Mesenchymal stem cell (in vitro differentiated cells and primary cell): ENCODE results near the gene MEIS2.

Source experiments
- DNase-seq: peaks from one replicate; pipeline ENCODE4 v3.0.0-alpha.2; 2013
- H2AFZ ChIP-seq: one replicate; pipeline ENCODE4 v1.6.1; 2013; ENCODE audit warnings: low read depth, mild to moderate bottlenecking, control low read depth, inconsistent platforms, low read length, moderate library complexity
- H2AK5ac ChIP-seq: 2 replicates; pipeline ENCODE4 v1.6.1; 2013; ENCODE audit warnings: low read length, moderate library complexity, mild to moderate bottlenecking, inconsistent platforms; ENCODE audit not compliant: severe bottlenecking
- H2BK120ac ChIP-seq: one replicate; pipeline ENCODE4 v1.6.1; 2013; ENCODE audit warnings: low read depth, mild to moderate bottlenecking, inconsistent platforms, low read length, moderate library complexity
- H2BK12ac ChIP-seq, 2 experiments: one replicate each; pipeline ENCODE4 v1.6.1; 2013; ENCODE audit warnings: inconsistent platforms in 2 of 2, low read length in 2 of 2, mild to moderate bottlenecking in 2 of 2, moderate library complexity in 2 of 2, control low read depth in 1 of 2
- H2BK15ac ChIP-seq: one replicate; pipeline ENCODE4 v1.6.1; 2013; ENCODE audit warnings: mild to moderate bottlenecking, low read depth, inconsistent platforms; ENCODE audit not compliant: poor library complexity, severe bottlenecking
- H2BK5ac ChIP-seq: 2 replicates; pipeline ENCODE4 v1.6.1; 2013; ENCODE audit warnings: low read depth, mild to moderate bottlenecking, low read length, control low read depth, inconsistent platforms; ENCODE audit not compliant: poor library complexity, severe bottlenecking
- H3K14ac ChIP-seq, 2 experiments: one replicate each; pipeline ENCODE4 v1.6.1; 2013; ENCODE audit warnings: inconsistent platforms in 2 of 2, low read length in 2 of 2, control low read depth in 1 of 2, mild to moderate bottlenecking in 1 of 2, moderate library complexity in 1 of 2
- H3K18ac ChIP-seq, 2 experiments: one replicate each; pipeline ENCODE4 v1.6.1; 2013; ENCODE audit warnings: inconsistent platforms in 2 of 2, low read length in 2 of 2, control low read depth in 1 of 2, low read depth in 1 of 2, mild to moderate bottlenecking in 1 of 2
- H3K23ac ChIP-seq, 2 experiments: one replicate each; pipeline ENCODE4 v1.6.1; 2013; ENCODE audit warnings: inconsistent platforms in 2 of 2, low read length in 2 of 2, mild to moderate bottlenecking in 2 of 2, moderate library complexity in 2 of 2, control low read depth in 1 of 2
- H3K27ac ChIP-seq: 2 replicates; pipeline ENCODE4 v1.5.1; 2013; ENCODE audit warnings: mild to moderate bottlenecking, moderate library complexity, low read length, control low read depth, inconsistent platforms; ENCODE audit not compliant: poor library complexity, severe bottlenecking
- H3K27me3 ChIP-seq, 2 experiments: 2 replicates each; pipeline versions ENCODE4 v1.6.1 to v1.7.0; 2013; ENCODE audit warnings: low read length in 2 of 2, mild to moderate bottlenecking in 2 of 2, moderate library complexity in 2 of 2, control low read depth in 1 of 2, inconsistent platforms in 1 of 2; ENCODE audit not compliant: control insufficient read depth in 1 of 2, insufficient read depth in 1 of 2
- H3K36me3 ChIP-seq, 2 experiments: 2 replicates each; pipeline versions ENCODE4 v1.6.1 to v1.7.0; 2013; ENCODE audit warnings: low read length in 2 of 2, control low read depth in 1 of 2, inconsistent platforms in 1 of 2, low read depth in 1 of 2, mild to moderate bottlenecking in 1 of 2; ENCODE audit not compliant: insufficient read depth in 2 of 2, control insufficient read depth in 1 of 2
- H3K4ac ChIP-seq, 2 experiments: one replicate each; pipeline ENCODE4 v1.6.1; 2013; ENCODE audit warnings: inconsistent platforms in 2 of 2, low read length in 2 of 2, mild to moderate bottlenecking in 2 of 2, moderate library complexity in 2 of 2, control low read depth in 1 of 2, low read depth in 1 of 2
- H3K4me1 ChIP-seq: 2 replicates; pipeline ENCODE4 v1.6.1; 2013; ENCODE audit warnings: low read depth, low read length, control low read depth; ENCODE audit not compliant: control insufficient read depth, insufficient read depth
- H3K4me2 ChIP-seq: 2 replicates; pipeline ENCODE4 v1.6.1; 2013; ENCODE audit warnings: low read length, mild to moderate bottlenecking, inconsistent platforms; ENCODE audit not compliant: poor library complexity, severe bottlenecking
- H3K4me3 ChIP-seq, 2 experiments: 2 replicates each; pipeline versions ENCODE4 v1.5.1 to v1.7.0; 2013; ENCODE audit warnings: low read length in 2 of 2, mild to moderate bottlenecking in 2 of 2, control low read depth in 1 of 2, low read depth in 1 of 2; ENCODE audit not compliant: insufficient read depth in 1 of 2
- H3K79me1 ChIP-seq: replicated peaks from 2 replicates; pipeline ENCODE4 v1.6.1; 2013; ENCODE audit warnings: mild to moderate bottlenecking, control low read depth, low read length, inconsistent platforms; ENCODE audit not compliant: poor library complexity, severe bottlenecking
- H3K9ac ChIP-seq: 2 replicates; pipeline ENCODE4 v1.7.0; 2013; ENCODE audit warnings: mild to moderate bottlenecking, low read length, moderate library complexity
- H3K9me3 ChIP-seq: 2 replicates; pipeline ENCODE4 v1.7.0; 2013; ENCODE audit warnings: mild to moderate bottlenecking, low read length; ENCODE audit not compliant: control insufficient read depth
- H4K8ac ChIP-seq: one replicate; pipeline ENCODE4 v1.6.1; 2013; ENCODE audit warnings: inconsistent platforms, mild to moderate bottlenecking, low read length, moderate library complexity
- H4K91ac ChIP-seq: one replicate; pipeline ENCODE4 v1.6.1; 2013; ENCODE audit warnings: mild to moderate bottlenecking, low read length, inconsistent platforms
- WGBS: methylation state at CpG from one replicate; pipeline ENCODE4 v1.1.7; 2013; ENCODE audit warnings: mixed read lengths; 5-methylcytosine and 5-hydroxymethylcytosine counted together

MEIS2 gene

DNA sequence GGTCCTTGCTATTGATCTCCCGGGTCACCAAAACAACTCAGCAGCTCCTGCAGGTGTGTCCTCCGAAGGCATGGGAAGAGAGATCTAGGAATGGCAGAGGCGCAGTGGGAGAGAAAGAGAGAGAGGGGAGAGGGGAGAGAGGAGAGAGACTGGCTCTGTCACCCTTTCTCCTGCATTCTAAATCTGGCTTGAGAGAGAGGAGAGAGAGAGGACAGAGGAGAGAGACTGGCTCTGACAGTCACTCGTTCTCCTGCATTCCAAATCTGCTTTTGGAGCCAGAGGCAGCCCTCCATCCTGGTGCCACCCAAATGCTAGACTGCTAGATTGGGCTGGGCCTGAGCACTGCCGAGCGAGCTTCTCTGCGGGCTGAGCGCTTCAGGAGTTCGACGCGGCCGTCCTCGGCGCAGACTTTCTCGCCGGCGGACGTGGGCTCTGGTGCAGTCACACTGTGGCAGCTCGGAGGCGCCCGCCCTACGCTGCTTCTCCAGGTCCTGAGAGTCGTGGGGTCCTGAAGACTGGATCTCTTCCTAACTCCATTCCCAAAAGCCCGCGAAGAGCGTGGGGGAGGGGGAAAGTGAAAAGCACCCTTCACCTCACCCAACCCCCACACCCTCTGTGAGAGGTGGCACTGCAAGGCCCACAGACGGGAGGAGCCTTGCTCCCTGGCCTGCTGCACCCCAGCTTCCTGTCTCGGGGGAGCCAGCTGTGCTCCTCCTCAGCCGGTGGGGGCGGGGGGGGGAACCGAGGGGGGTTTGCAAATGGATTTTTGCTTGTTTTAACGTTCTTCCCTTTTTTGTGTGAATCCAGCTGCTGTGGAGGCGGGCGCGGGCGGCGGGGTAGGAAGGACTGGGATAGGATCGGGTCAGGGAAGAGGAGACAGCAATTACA lies 222.3 kb downstream of the MEIS2 start:
- H2BK15ac ChIP-seq: no peak overlapping the region
- 27% methylated on average over 30 of the region's 38 CpGs for WGBS

DNA sequence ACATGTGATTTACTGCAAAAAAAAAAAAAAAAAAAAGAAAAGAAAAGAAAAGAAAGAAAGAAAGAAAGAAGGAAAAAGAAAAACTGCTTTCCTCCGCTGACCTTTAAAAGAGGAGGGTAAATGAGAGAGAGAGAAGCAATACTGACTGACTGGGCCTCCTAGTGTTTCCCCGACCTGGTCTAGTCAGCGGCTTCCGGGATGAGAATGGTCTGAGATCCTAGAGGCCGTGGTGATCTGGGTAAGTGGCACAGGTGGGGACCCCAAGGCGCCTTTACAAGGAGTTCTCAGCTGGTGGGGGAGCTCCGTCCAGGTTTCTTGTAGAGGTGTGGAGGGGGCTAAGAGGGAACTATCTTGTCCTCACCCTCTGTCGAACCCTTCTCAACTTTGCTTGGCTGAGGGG lies 223.1 kb downstream of the MEIS2 start:
- no peak overlapping the region for H4K91ac ChIP-seq
- no peak overlapping the region for H2AFZ ChIP-seq
- H3K4me2 ChIP-seq: no peak overlapping the region
- H3K36me3 ChIP-seq: no peaks in the 10 kb centered on the region
- WGBS: 35% methylated on average over 7 of the region's 8 CpGs
- no peak overlapping the region for H2BK5ac ChIP-seq
- no peak overlapping the region for H2AK5ac ChIP-seq
- H3K27me3 ChIP-seq: peaks cover 35 to 54% of the 10 kb centered on the region in 2 experiments
- no peaks in the 10 kb centered on the region for H3K9me3 ChIP-seq
- H4K8ac ChIP-seq: no peak overlapping the region
- no peak overlapping the region for H3K23ac ChIP-seq
- no peak overlapping the region for H3K9ac ChIP-seq
- H2BK120ac ChIP-seq: no peak overlapping the region
- H2BK12ac ChIP-seq: no peak overlapping the region
- no peak overlapping the region for H3K14ac ChIP-seq
- H2BK15ac ChIP-seq: no peak overlapping the region
- DNase-seq: no peak
- H3K18ac ChIP-seq: no peak overlapping the region
- no peak overlapping the region for H3K4ac ChIP-seq
- H3K4me1 ChIP-seq: peaks cover 12% of the 10 kb centered on the region
- no peaks in the 10 kb centered on the region for H3K79me1 ChIP-seq
- no peak overlapping the region for H3K27ac ChIP-seq
- H3K4me3 ChIP-seq: no peak overlapping the region

More for the DNA sequence above, 222.3 kb downstream of the MEIS2 start:
- Histone ChIP-seq H3K27me3 (peaks cover 42 to 61% of the 10 kb centered on the region in 2 experiments), H3K9me3 (no peaks in the 10 kb centered on the region), H4K8ac (no peak overlapping the region), H4K91ac (no peak overlapping the region), H2AK5ac (no peak overlapping the region), H3K4me1 (peaks cover 14% of the 10 kb centered on the region), H3K4ac (no peak overlapping the region), H3K79me1 (no peaks in the 10 kb centered on the region), H3K36me3 (no peaks in the 10 kb centered on the region), H2BK120ac (no peak overlapping the region), H3K18ac (peak overlapping the region in 1 of 2 experiments; percentile 70), H2AFZ (peak overlapping the region; percentile 43), H3K4me2 (no peak overlapping the region), H2BK5ac (no peak overlapping the region), H3K27ac (no peak overlapping the region), H3K14ac (no peak overlapping the region), H2BK12ac (peak overlapping the region in 1 of 2 experiments; percentile 45), H3K9ac (no peak overlapping the region), H3K4me3 (no peak overlapping the region), H3K23ac (peak overlapping the region in 1 of 2 experiments; percentile 70)
- DNase-seq: no peak

DNA sequence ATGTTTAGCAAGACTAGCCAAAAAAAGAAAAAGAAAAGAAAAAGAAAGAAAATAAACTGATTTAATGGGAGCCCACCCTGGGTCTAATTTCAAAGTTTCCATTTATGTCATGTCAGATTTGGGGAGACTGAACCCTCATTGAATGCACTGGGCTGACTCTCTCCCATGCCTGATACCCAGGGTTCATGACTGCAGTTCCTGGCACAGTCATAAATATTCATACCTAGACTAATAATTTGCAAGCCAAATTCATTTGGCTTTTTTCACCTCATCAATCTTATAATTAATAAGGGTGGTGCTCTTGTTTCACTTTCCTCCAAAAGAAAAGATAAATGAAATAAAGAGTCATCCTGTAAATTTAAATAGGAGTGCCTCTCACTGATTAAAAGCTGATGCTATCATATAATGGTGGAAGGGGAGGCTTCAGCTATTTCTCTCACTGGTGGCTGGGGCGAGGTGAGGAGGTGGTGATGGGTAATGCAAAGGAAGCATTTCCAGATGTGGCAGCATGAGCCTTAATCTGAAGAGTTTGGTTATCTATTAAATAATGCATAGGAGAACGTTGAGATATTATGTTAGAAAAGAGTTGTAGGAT lies 224.5 kb downstream of the MEIS2 start:
- DNase-seq: no peak
- Histone ChIP-seq H3K27me3 (peaks cover 20 to 41% of the 10 kb centered on the region in 2 experiments), H3K79me1 (no peaks in the 10 kb centered on the region), H2BK5ac (no peak overlapping the region), H3K9me3 (no peaks in the 10 kb centered on the region), H4K91ac (no peak overlapping the region), H2AFZ (no peak overlapping the region), H3K27ac (no peak overlapping the region), H2AK5ac (no peak overlapping the region), H3K4ac (no peak overlapping the region), H2BK15ac (no peak overlapping the region), H3K36me3 (no peaks in the 10 kb centered on the region), H3K4me3 (no peak overlapping the region), H3K23ac (no peak overlapping the region), H3K9ac (no peak overlapping the region), H3K4me1 (peaks cover 12% of the 10 kb centered on the region), H3K4me2 (no peak overlapping the region), H3K14ac (no peak overlapping the region), H4K8ac (no peak overlapping the region), H3K18ac (no peak overlapping the region), H2BK12ac (no peak overlapping the region), H2BK120ac (no peak overlapping the region)
- 96% methylated on average over 1 of the region's 2 CpGs for WGBS

GRCh38 chr15:36874930-36875329 lies 225.4 kb downstream of the MEIS2 start:
- H2BK15ac ChIP-seq: no peak overlapping the region
- no peak overlapping the region for H2BK12ac ChIP-seq
- no peak overlapping the region for H3K4ac ChIP-seq
- H3K9ac ChIP-seq: no peak overlapping the region
- H3K9me3 ChIP-seq: no peaks in the 10 kb centered on the region
- no peak overlapping the region for H3K14ac ChIP-seq
- H3K27me3 ChIP-seq: peaks cover 11 to 32% of the 10 kb centered on the region in 2 experiments
- no peak overlapping the region for H2BK5ac ChIP-seq
- no peak overlapping the region for H2AFZ ChIP-seq
- H4K8ac ChIP-seq: no peak overlapping the region
- H3K23ac ChIP-seq: no peak overlapping the region
- no peak overlapping the region for H3K4me2 ChIP-seq
- H3K4me1 ChIP-seq: peaks cover 4% of the 10 kb centered on the region
- no peak overlapping the region for H3K27ac ChIP-seq
- DNase-seq: no peak
- H2AK5ac ChIP-seq: no peak overlapping the region
- H3K36me3 ChIP-seq: no peaks in the 10 kb centered on the region
- no peak overlapping the region for H3K4me3 ChIP-seq
- H3K79me1 ChIP-seq: no peaks in the 10 kb centered on the region
- WGBS: 100% methylated on average over 1 of the region's 5 CpGs
- no peak overlapping the region for H4K91ac ChIP-seq
- no peak overlapping the region for H3K18ac ChIP-seq
- H2BK120ac ChIP-seq: no peak overlapping the region
